Gastroesophageal sphincter (tissue), 4 donors: ENCODE measurements around the gene SMIM22. TPM values are rescaled to one million over a fixed set of nuclear protein-coding genes. Genes with fewer than 3 reads are reported as not detected.
A peak's percentile ranks its signal among the peaks of the same experiment; 100 is the strongest.

Experiments
- ATAC-seq: fragments of 150-250 bp; one replicate; pipeline ENCODE4 v1.9.1; 2016; ENCODE audit warnings: mild to moderate bottlenecking, moderate library complexity
- H3K27ac ChIP-seq, 4 donors: fragments of 200-600 bp; sonication (generic) in 3 of 4; 1 replicate in 3 of 4; 2 replicates in 1 of 4; pipeline ENCODE4 v1.5.1; 2016 to 2019
- H3K27me3 ChIP-seq: fragments of 200-600 bp; sonication (generic); one replicate; pipeline ENCODE4 v1.5.1; 2019
- H3K36me3 ChIP-seq, 2 donors: fragments of 200-600 bp; sonication (generic); one replicate each; pipeline ENCODE4 v1.5.1; 2019; ENCODE audit warnings: control low read depth in 1 of 2
- H3K4me1 ChIP-seq, 3 donors: fragments of 200-600 bp; sonication (generic); 1 replicate in 2 of 3; 2 replicates in 1 of 3; pipeline ENCODE4 v1.5.1; 2016 to 2019; ENCODE audit warnings: control low read depth in 2 of 3
- H3K4me3 ChIP-seq, 2 donors: fragments of 200-600 bp; sonication (generic); one replicate each; pipeline ENCODE4 v1.5.1; 2019; ENCODE audit warnings: mild to moderate bottlenecking in 1 of 2, moderate library complexity in 1 of 2
- H3K9me3 ChIP-seq, 3 donors: fragments of 200-600 bp; sonication (generic); one replicate each; pipeline ENCODE4 v1.5.1; 2017 to 2019; ENCODE audit warnings: control low read depth in 2 of 3
- CTCF ChIP-seq, 4 experiments: fragments of 200-600 bp in 2 of 4; fragments of 450-650 bp in 2 of 4; sonication (generic) in 1 of 4; IDR thresholded peaks; one replicate each; pipeline ENCODE4 v1.5.1; 2017 to 2019; ENCODE audit warnings: antibody characterized with exemption in 4 of 4, mild to moderate bottlenecking in 2 of 4, moderate library complexity in 2 of 4
- EP300 ChIP-seq: sonication (generic); formaldehyde crosslinking; IDR thresholded peaks from one replicate; pipeline ENCODE4 v1.6.1; 2017; ENCODE audit warnings: antibody characterized with exemption, mild to moderate bottlenecking
- POLR2A ChIP-seq, 2 donors: fragments of 450-650 bp; IDR thresholded peaks; one replicate each; pipeline ENCODE4 v1.6.1; 2017; ENCODE audit warnings: antibody characterized with exemption in 2 of 2, mild to moderate bottlenecking in 2 of 2, moderate library complexity in 1 of 2
- POLR2AphosphoS5 ChIP-seq: sonication (generic); formaldehyde crosslinking; IDR thresholded peaks from one replicate; pipeline ENCODE4 v1.6.1; 2017; ENCODE audit warnings: antibody characterized with exemption
- WGBS, 2 donors: methylation state at CpG; one replicate each; pipeline ENCODE4 v1.1.5; 2018; ENCODE audit warnings: low coverage in 1 of 2; 5-methylcytosine and 5-hydroxymethylcytosine counted together
- total RNA-seq, 4 donors: library from RNA; depleted of rRNA; stranded (reverse); fragments of >200 nt; gene quantifications; one replicate each; pipeline ENCODE4 v1.1.0, GENCODE V29; 2016

Gene SMIM22
- total RNA-seq, 4 donors from 2014 or later = not detected

GRCh38 chr16:4826980-4827379 is 31.8 kb downstream of the SMIM22 start:
- H3K9me3 ChIP-seq = no peaks in the 10 kb centered on the region
- H3K36me3 ChIP-seq = peaks cover 0 to 100% of the 10 kb centered on the region in 2 donors
- H3K4me1 ChIP-seq = peaks cover 0 to 13% (median 0%) of the 10 kb centered on the region in 3 donors
- peak overlapping the region in 2 of 4 donors; percentile 32 to 41 for H3K27ac ChIP-seq
- H3K27me3 ChIP-seq = no peaks in the 10 kb centered on the region
- no peak overlapping the region for H3K4me3 ChIP-seq
- no peak for TF ChIP-seq EP300
- TF ChIP-seq POLR2A (IDR thresholded peaks at IDR 0.05) = no peak
- TF ChIP-seq POLR2AphosphoS5 = no peak
- no peak for TF ChIP-seq CTCF (IDR thresholded peaks at IDR 0.05)
- 80% methylated on average over 3 to 5 of the region's 10 CpGs for WGBS, 2 donors
- no peak for ATAC-seq

GRCh38 chr16:4828567-4829321 is 33.6 kb downstream of the SMIM22 start:
- Histone ChIP-seq H3K9me3 (no peaks in the 10 kb centered on the region), H3K27ac (no peak overlapping the region), H3K4me3 (no peak overlapping the region), H3K4me1 (peaks cover 0 to 19% (median 0%) of the 10 kb centered on the region in 3 donors), H3K36me3 (peaks cover 0 to 100% of the 10 kb centered on the region in 2 donors), H3K27me3 (no peaks in the 10 kb centered on the region)
- no peak for ATAC-seq
- TF ChIP-seq POLR2A (IDR thresholded peaks at IDR 0.05) (no peak), POLR2AphosphoS5 (no peak)
- WGBS, 2 donors = 85 to 88% methylated on average over 10 of the region's 11 CpGs

- no peaks in the 10 kb centered on the region for H3K27me3 ChIP-seq
- TF ChIP-seq POLR2AphosphoS5 (no peak), CTCF (IDR thresholded peaks at IDR 0.05) (no peak), EP300 (no peak), POLR2A (IDR thresholded peaks at IDR 0.05) (no peak)
- WGBS, 2 donors = 83 to 86% methylated on average over 4 to 6 of the region's 7 CpGs
- ATAC-seq = no peak
- no peaks in the 10 kb centered on the region for H3K9me3 ChIP-seq
- peaks cover 0 to 100% of the 10 kb centered on the region in 2 donors for H3K36me3 ChIP-seq
- H3K4me3 ChIP-seq = no peak overlapping the region
- H3K4me1 ChIP-seq = peaks cover 0 to 19% (median 0%) of the 10 kb centered on the region in 3 donors
- no peak overlapping the region for H3K27ac ChIP-seq
Observed at GRCh38 chr16:4830408-4830807, 35.2 kb downstream of the SMIM22 start.

GRCh38 chr16:4831616-4832015 is 36.4 kb downstream of the SMIM22 start:
- H3K36me3 ChIP-seq = peaks cover 0 to 100% of the 10 kb centered on the region in 2 donors

GRCh38 chr16:4832698-4833343 is 37.7 kb downstream of the SMIM22 start:
- Histone ChIP-seq H3K4me3 (no peak overlapping the region), H3K4me1 (peaks cover 0 to 6% (median 0%) of the 10 kb centered on the region in 3 donors), H3K36me3 (peaks cover 0 to 100% of the 10 kb centered on the region in 2 donors), H3K27ac (no peak overlapping the region), H3K27me3 (no peaks in the 10 kb centered on the region), H3K9me3 (no peaks in the 10 kb centered on the region)
- no peak for ATAC-seq
- TF ChIP-seq POLR2A (IDR thresholded peaks at IDR 0.05) (no peak), EP300 (no peak), POLR2AphosphoS5 (no peak), CTCF (IDR thresholded peaks at IDR 0.05) (no peak)
- WGBS, 2 donors = 77 to 94% methylated on average over 3 to 6 of the region's 6 CpGs

More at GRCh38 chr16:4831616-4832015, 36.4 kb downstream of the SMIM22 start:
- Histone ChIP-seq H3K27ac (no peak overlapping the region), H3K4me1 (peaks cover 0 to 17% (median 0%) of the 10 kb centered on the region in 3 donors), H3K27me3 (no peaks in the 10 kb centered on the region), H3K9me3 (no peaks in the 10 kb centered on the region), H3K4me3 (no peak overlapping the region)
- 90 to 96% methylated on average over 4 to 8 of the region's 8 CpGs for WGBS, 2 donors
- no peak for ATAC-seq
- no peak for TF ChIP-seq CTCF (IDR thresholded peaks at IDR 0.05)
